Neural cell (in vitro differentiated cells): ENCODE measurements around the gene LRRC46. TPM values are rescaled to one million over a fixed set of nuclear protein-coding genes. Genes with fewer than 3 reads are reported as not detected.

Experiments
- H2AFZ ChIP-seq: fragments of 200-600, 300-800 bp; sonication (generic), shearing (Covaris generic); 2 replicates; pipeline ENCODE4 v1.6.0; 2014; ENCODE audit warnings: low read depth, mild to moderate bottlenecking, antibody characterized with exemption, low read length, moderate library complexity
- H3F3A ChIP-seq: fragments of 200-600 bp; shearing (Covaris generic); 2 replicates; pipeline ENCODE4 v1.6.1; 2016; ENCODE audit warnings: mild to moderate bottlenecking, moderate library complexity, mixed read lengths, antibody characterized with exemption, low read length; ENCODE audit not compliant: insufficient read depth, poor library complexity, severe bottlenecking
- H3K27ac ChIP-seq: fragments of 200-600, 300-800 bp; sonication (generic), shearing (Covaris generic); 2 replicates; pipeline ENCODE4 v1.5.1; 2014; ENCODE audit warnings: mild to moderate bottlenecking, low read length, moderate library complexity
- H3K27me3 ChIP-seq: fragments of 300-800, 200-600 bp; sonication (generic), shearing (Covaris generic); 2 replicates; pipeline ENCODE4 v1.6.0; 2014; ENCODE audit warnings: mild to moderate bottlenecking, low read depth, low read length, moderate library complexity; ENCODE audit not compliant: insufficient read depth
- H3K36me3 ChIP-seq: fragments of 300-800, 200-600 bp; sonication (generic), shearing (Covaris generic); 2 replicates; pipeline ENCODE4 v1.5.1; 2014; ENCODE audit warnings: mild to moderate bottlenecking, antibody characterized with exemption, low read length, moderate library complexity; ENCODE audit not compliant: insufficient read depth
- H3K4me2 ChIP-seq: fragments of 300-800, 200-600 bp; sonication (generic), shearing (Covaris generic); 2 replicates; pipeline ENCODE4 v1.6.0; 2014; ENCODE audit warnings: mild to moderate bottlenecking, low read length
- H3K4me3 ChIP-seq: fragments of 300-800, 200-600 bp; sonication (generic), shearing (Covaris generic); 2 replicates; pipeline ENCODE4 v1.5.1; 2014; ENCODE audit warnings: mild to moderate bottlenecking, low read length, moderate library complexity
- H3K79me2 ChIP-seq: fragments of 200-600 bp; shearing (Covaris generic); replicated peaks from 2 replicates; pipeline ENCODE4 v1.6.0; 2014; ENCODE audit warnings: mild to moderate bottlenecking, low read length, moderate library complexity; ENCODE audit not compliant: insufficient read depth
- H3K9ac ChIP-seq: fragments of 300-800, 200-600 bp; sonication (generic), shearing (Covaris generic); 2 replicates; pipeline ENCODE4 v1.6.1; 2016; ENCODE audit warnings: mild to moderate bottlenecking, low read length, mixed read lengths
- H3K9me2 ChIP-seq: fragments of 200-600 bp; shearing (Covaris generic); 2 replicates; pipeline ENCODE4 v1.6.1; 2016; ENCODE audit warnings: mild to moderate bottlenecking, low read length, mixed read lengths; ENCODE audit not compliant: insufficient read depth
- H3K9me3 ChIP-seq: fragments of 200-600, 300-800 bp; sonication (generic), shearing (Covaris generic); 2 replicates; pipeline ENCODE4 v1.6.1; 2016; ENCODE audit warnings: mild to moderate bottlenecking, mixed run types, low read length, moderate library complexity, mixed read lengths
- H4K20me1 ChIP-seq: fragments of 200-600 bp; shearing (Covaris generic); 2 replicates; pipeline ENCODE4 v1.6.1; 2016; ENCODE audit warnings: mild to moderate bottlenecking, mixed run types; ENCODE audit not compliant: insufficient read depth
- CTCF ChIP-seq: fragments of 450-650 bp; IDR thresholded peaks from 2 replicates; pipeline ENCODE4 v1.5.1; 2014; ENCODE audit warnings: antibody characterized with exemption, mild to moderate bottlenecking, moderate library complexity; ENCODE audit not compliant: poor library complexity, severe bottlenecking
- EP300 ChIP-seq: fragments of 450-650 bp; conservative IDR thresholded peaks from 2 replicates; pipeline ENCODE4 v1.6.1; 2014; ENCODE audit warnings: antibody characterized with exemption, mild to moderate bottlenecking, moderate library complexity; ENCODE audit not compliant: poor library complexity, severe bottlenecking
- EZH2 ChIP-seq: fragments of 200-600, 300-800 bp; shearing (Covaris generic), sonication (generic); IDR thresholded peaks from 2 replicates; pipeline ENCODE4 v1.6.1; 2014; ENCODE audit warnings: antibody characterized with exemption, low read length, borderline replicate concordance, mild to moderate bottlenecking; ENCODE audit not compliant: insufficient read depth, poor library complexity, severe bottlenecking
- MXI1 ChIP-seq: fragments of 450-650 bp; conservative IDR thresholded peaks from 2 replicates; pipeline ENCODE4 v1.6.1; 2014; ENCODE audit warnings: antibody characterized with exemption, mild to moderate bottlenecking; ENCODE audit not compliant: poor library complexity, severe bottlenecking
- POLR2AphosphoS5 ChIP-seq: IDR thresholded peaks from 2 replicates; pipeline ENCODE4 v1.6.1; 2012
- RAD21 ChIP-seq: fragments of 450-650 bp; conservative IDR thresholded peaks from 2 replicates; pipeline ENCODE4 v1.6.1; 2014; ENCODE audit warnings: antibody characterized with exemption, mild to moderate bottlenecking, moderate library complexity
- REST ChIP-seq: IDR thresholded peaks from 2 replicates; pipeline ENCODE4 v1.6.1; 2012; ENCODE audit warnings: borderline replicate concordance
- SMC3 ChIP-seq: fragments of 450-650 bp; conservative IDR thresholded peaks from 2 replicates; pipeline ENCODE4 v1.6.1; 2014; ENCODE audit warnings: antibody characterized with exemption, mild to moderate bottlenecking, moderate library complexity; ENCODE audit not compliant: poor library complexity
- TAF1 ChIP-seq: IDR thresholded peaks from 2 replicates; pipeline ENCODE4 v1.6.1; 2012; ENCODE audit warnings: low read depth
- polyA plus RNA-seq: library from polyadenylated mRNA; depleted of rRNA; stranded (reverse); fragments of >200 nt; gene quantifications from 2 replicates; pipeline ENCODE4 v1.2.3, GENCODE V29; 2014

Gene LRRC46
- polyA plus RNA-seq, 1 donor from 2014 or later = 0.12 TPM

GRCh38 chr17:47872019-47872650, 40.7 kb downstream of the LRRC46 start:
- H3K27ac ChIP-seq = no peak overlapping the region
- H3K27me3 ChIP-seq = peaks cover 48% of the 10 kb centered on the region

GRCh38 chr17:47872651-47873161, 41.2 kb downstream of the LRRC46 start:
- H3K27ac ChIP-seq = no peak overlapping the region
- no peak for TF ChIP-seq EP300
- no peak overlapping the region for H2AFZ ChIP-seq
- no peaks in the 10 kb centered on the region for H3F3A ChIP-seq
- H3K4me2 ChIP-seq = no peak overlapping the region
- H3K36me3 ChIP-seq = no peaks in the 10 kb centered on the region
- H3K9me3 ChIP-seq = no peaks in the 10 kb centered on the region
- H3K4me3 ChIP-seq = no peak overlapping the region
- no peaks in the 10 kb centered on the region for H3K79me2 ChIP-seq
- no peaks in the 10 kb centered on the region for H3K9me2 ChIP-seq
- H4K20me1 ChIP-seq = no peaks in the 10 kb centered on the region
- H3K9ac ChIP-seq = no peak overlapping the region
- H3K27me3 ChIP-seq = peaks cover 48% of the 10 kb centered on the region

More at GRCh38 chr17:47872019-47872650, 40.7 kb downstream of the LRRC46 start:
- H4K20me1 ChIP-seq = no peaks in the 10 kb centered on the region
- no peak for TF ChIP-seq TAF1
- TF ChIP-seq CTCF = no peak
- TF ChIP-seq SMC3 = no peak
- no peak for TF ChIP-seq REST
- no peak for TF ChIP-seq EP300
- no peak for TF ChIP-seq MXI1
- TF ChIP-seq EZH2 = no peak
- TF ChIP-seq RAD21 = no peak
- TF ChIP-seq POLR2AphosphoS5 = no peak
- H3K79me2 ChIP-seq = no peaks in the 10 kb centered on the region
- H3K9me3 ChIP-seq = no peaks in the 10 kb centered on the region
- no peaks in the 10 kb centered on the region for H3K36me3 ChIP-seq
- no peak overlapping the region for H2AFZ ChIP-seq
- no peak overlapping the region for H3K4me3 ChIP-seq
- H3F3A ChIP-seq = no peaks in the 10 kb centered on the region
- no peak overlapping the region for H3K4me2 ChIP-seq
- H3K9ac ChIP-seq = no peak overlapping the region
- H3K9me2 ChIP-seq = no peaks in the 10 kb centered on the region
